T-helper 17 cell (primary cell): ENCODE results near the gene SLC26A1. TPM values are rescaled to one million over a fixed set of nuclear protein-coding genes. Genes with fewer than 3 reads are reported as not detected.
A peak's percentile ranks its signal among the peaks of the same experiment; 100 is the strongest.

Experiments used
- ATAC-seq: fragments of 150-1000 bp; cut with Tn5 transposase; 2 replicates; pipeline ENCODE4 v1.10.0; 2021; ENCODE audit warnings: mild to moderate bottlenecking, moderate library complexity
- DNase-seq, 3 donors: peaks; one replicate each; pipeline versions ENCODE4 v3.0.0 to v3.0.0-alpha.2; 2020 to 2021
- H3K9me3 ChIP-seq: one replicate; pipeline ENCODE4 v1.7.0; 2013; ENCODE audit warnings: low read length, mild to moderate bottlenecking; ENCODE audit not compliant: control insufficient read depth, poor library complexity, severe bottlenecking
- H3K27ac Mint-ChIP-seq: one replicate; pipeline ENCODE4 v1.8.0; 2022; ENCODE audit warnings: mild to moderate bottlenecking, moderate library complexity, mixed read lengths
- H3K27me3 Mint-ChIP-seq: one replicate; pipeline ENCODE4 v1.8.0; 2022; ENCODE audit warnings: mixed read lengths
- H3K36me3 Mint-ChIP-seq: one replicate; pipeline ENCODE4 v1.8.0; 2022; ENCODE audit warnings: low read depth, mixed read lengths
- H3K4me1 Mint-ChIP-seq: one replicate; pipeline ENCODE4 v1.8.0; 2022; ENCODE audit warnings: mild to moderate bottlenecking, mixed read lengths
- H3K4me3 Mint-ChIP-seq: one replicate; pipeline ENCODE4 v1.8.0; 2022; ENCODE audit warnings: mild to moderate bottlenecking, moderate library complexity, mixed read lengths
- total RNA-seq, 4 donors: library from RNA in 2 of 4; stranded (reverse) in 2 of 4; gene quantifications; one replicate each; pipeline ENCODE4 v1.2.3 and lab custom pipeline; 2022 to 2026

SLC26A1 gene
- total RNA-seq, 2 donors from 2014 or later, result 0.21 TPM; not detected in 1

DNA sequence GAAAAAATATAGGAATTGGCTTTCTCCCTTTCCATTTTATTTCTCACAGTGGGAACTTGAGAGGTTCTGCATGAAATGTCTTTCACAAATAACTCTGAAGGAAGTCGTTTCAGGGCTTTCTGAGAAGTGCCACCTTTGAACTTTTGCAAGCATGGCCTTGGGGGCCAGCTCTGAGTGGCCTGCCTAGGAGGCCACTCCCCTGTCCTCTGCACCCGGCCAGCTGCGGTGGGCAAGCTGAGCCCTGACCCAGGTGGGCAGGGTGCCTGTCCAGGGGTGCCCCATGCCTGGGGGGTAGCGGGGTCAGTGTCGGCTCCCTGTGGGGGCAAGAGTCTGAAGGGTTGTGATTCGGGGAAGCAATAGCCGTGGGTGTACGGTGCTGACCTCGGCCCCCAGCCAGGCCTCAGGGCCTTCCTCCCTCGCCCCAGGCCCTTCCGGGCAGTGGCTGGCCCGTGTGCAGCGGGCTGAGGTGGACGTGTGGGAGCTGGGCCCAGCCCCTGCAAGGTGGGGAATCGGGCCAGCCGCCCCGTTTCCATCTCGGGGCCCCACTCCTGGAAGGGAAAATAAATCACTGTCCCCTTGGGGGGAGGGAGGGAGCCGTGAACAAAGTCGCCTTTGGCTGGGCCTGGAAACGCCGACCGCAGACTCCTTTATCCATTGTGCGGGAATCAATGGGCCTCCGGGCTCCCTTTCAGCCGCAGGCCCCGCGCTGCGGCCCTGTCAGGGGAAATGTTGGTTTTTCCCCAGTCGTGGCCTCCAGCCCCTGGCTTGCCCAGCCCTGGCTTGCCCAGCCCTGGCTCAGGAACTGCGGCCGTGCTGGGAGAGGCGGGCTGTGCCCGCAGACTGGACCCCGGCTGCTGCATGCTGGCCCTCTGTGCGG lies 21.3 kb upstream of the SLC26A1 start:
- ATAC-seq, result no peak
- H3K4me3 Mint-ChIP-seq, result no peak overlapping the region
- H3K36me3 Mint-ChIP-seq, result no peaks in the 10 kb centered on the region
- H3K27me3 Mint-ChIP-seq, result no peaks in the 10 kb centered on the region
- H3K4me1 Mint-ChIP-seq, result peaks cover 12% of the 10 kb centered on the region
- H3K27ac Mint-ChIP-seq, result no peak overlapping the region
- no peak for DNase-seq
- no peaks in the 10 kb centered on the region for H3K9me3 ChIP-seq

- H3K4me1 Mint-ChIP-seq, result peaks cover 13% of the 10 kb centered on the region
- ATAC-seq (no peak), DNase-seq (no peak)
- no peak overlapping the region for H3K27ac Mint-ChIP-seq
- H3K36me3 Mint-ChIP-seq, result no peaks in the 10 kb centered on the region
- H3K27me3 Mint-ChIP-seq, result peaks cover 5% of the 10 kb centered on the region
- H3K4me3 Mint-ChIP-seq, result peak overlapping the region; percentile 33
- H3K9me3 ChIP-seq, result no peaks in the 10 kb centered on the region
Measured at GRCh38 chr4:1013225-1014073, 20.2 kb upstream of the SLC26A1 start.

- ATAC-seq (no peak), DNase-seq (peak in 2 of 3 donors; percentile 26 to 29)
- Mint-ChIP-seq H3K36me3 (no peaks in the 10 kb centered on the region), H3K27ac (no peak overlapping the region), H3K4me3 (peak overlapping the region; percentile 77), H3K27me3 (peaks cover 16% of the 10 kb centered on the region), H3K4me1 (peaks cover 10% of the 10 kb centered on the region)
- H3K9me3 ChIP-seq, result no peaks in the 10 kb centered on the region
Measured at GRCh38 chr4:1012034-1012739, 19.0 kb upstream of the SLC26A1 start.

DNA sequence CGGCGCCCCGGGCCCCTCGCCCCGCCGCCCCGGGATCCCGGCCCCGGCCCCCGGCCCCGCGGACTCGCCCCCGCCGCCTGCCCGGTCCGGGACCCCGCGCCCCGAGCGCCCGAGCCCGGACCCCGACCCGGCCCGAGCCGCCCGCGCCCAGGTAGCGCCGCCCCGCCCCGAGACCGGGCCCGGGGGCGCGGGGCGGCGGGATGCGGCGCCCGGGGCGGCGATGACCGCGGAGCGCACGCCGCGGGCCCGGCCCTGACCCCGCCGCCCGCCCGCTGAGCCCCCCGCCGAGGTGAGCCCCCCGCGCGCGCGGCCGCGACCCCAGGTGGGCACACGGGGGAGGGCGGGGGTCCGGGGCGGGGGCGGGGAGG lies 18.4 kb upstream of the SLC26A1 start:
- H3K9me3 ChIP-seq, result no peaks in the 10 kb centered on the region
- DNase-seq (no peak), ATAC-seq (no peak)
- peaks cover 19% of the 10 kb centered on the region for H3K27me3 Mint-ChIP-seq
- peaks cover 10% of the 10 kb centered on the region for H3K4me1 Mint-ChIP-seq
- no peaks in the 10 kb centered on the region for H3K36me3 Mint-ChIP-seq
- H3K4me3 Mint-ChIP-seq, result peak overlapping the region; percentile 96
- no peak overlapping the region for H3K27ac Mint-ChIP-seq

DNA sequence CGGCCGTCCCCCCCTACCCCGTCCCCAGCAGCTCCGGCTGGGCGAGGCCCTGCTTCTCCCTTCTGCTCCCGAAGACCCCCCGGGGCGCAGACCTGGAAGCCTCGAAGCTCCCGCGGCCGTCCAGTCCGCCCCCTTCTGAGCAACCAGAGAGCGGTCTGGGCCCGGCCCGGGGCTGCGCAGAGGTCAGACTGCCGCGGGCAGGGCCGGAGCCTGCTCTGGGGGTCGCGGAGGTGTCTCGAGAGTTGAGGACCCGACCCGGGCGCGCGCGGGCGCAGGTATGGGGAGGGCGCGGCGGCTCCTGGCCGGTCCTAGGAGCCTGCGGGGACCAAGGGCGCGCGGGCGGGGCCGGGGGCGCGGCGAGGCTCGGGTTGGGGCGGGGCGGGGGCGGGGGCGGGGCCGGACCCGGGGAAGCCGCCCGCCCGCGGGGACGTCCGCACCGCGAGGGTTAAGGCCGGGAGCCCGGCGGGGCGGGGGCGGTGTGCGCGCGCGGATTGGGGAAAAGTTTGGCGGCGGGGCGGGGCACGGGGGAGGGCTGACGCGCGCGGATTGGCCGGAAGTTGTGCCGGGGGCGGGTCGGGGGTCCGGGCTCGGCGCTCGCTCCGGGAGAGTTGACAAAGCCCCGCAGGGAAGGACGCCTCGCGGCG lies 17.9 kb upstream of the SLC26A1 start, which contains the start of gene FGFRL1:
FGFRL1 (plus strand) TSS at position 605 of the 644 bp plus-strand sequence. CDS start 860 bp downstream, outside the sequence.
- Mint-ChIP-seq H3K27me3 (peaks cover 22% of the 10 kb centered on the region), H3K4me3 (peak within 1 kb of the TSS; percentile 96), H3K36me3 (peaks cover 2% of the 10 kb centered on the region), H3K27ac (peak within 1 kb of the TSS; percentile 86), H3K4me1 (peaks cover 8% of the 10 kb centered on the region)
- ATAC-seq (peak; percentile 74), DNase-seq (peak; percentile 90 to 94 (median 90))
- H3K9me3 ChIP-seq, result no peaks in the 10 kb centered on the region

DNA sequence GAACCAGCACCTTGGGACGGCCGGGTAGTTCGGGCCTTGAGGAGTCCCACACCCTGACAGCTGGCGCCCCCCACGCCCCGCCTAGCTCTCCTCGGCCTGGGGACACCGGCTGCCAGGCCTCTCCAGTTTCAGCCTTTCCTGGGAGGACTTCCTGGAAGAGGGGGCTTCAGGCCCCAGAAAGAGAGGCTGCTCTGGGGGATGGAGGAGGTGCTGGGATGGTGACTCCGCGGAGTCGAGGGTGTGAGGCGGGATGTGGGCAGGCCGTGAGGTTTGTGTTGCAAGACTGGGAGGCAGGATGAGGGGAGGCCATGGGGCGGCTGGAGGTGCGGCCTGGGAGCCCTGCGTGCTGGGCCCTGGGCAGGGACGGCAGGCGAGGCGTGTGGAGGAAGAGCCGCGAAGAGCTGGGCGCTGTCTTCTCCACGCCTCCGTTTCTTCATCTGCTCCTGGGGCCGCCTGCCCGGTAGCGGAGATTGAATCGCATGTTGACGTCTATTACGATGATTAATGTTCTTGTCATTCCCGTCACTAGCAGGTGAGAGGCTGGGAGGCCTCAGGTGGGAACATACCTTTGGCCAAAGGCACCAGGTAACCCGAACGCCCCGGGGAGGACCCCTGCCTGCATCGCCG lies 17.3 kb upstream of the SLC26A1 start:
- Mint-ChIP-seq H3K27ac (peak overlapping the region; percentile 86), H3K4me1 (peaks cover 8% of the 10 kb centered on the region), H3K36me3 (peaks cover 2% of the 10 kb centered on the region), H3K4me3 (peak overlapping the region; percentile 96), H3K27me3 (peaks cover 27% of the 10 kb centered on the region)
- ATAC-seq, result peak; percentile 38
- no peaks in the 10 kb centered on the region for H3K9me3 ChIP-seq
- DNase-seq, result peak; percentile 42 to 57 (median 44)

- Mint-ChIP-seq H3K4me1 (peaks cover 8% of the 10 kb centered on the region), H3K4me3 (peak overlapping the region; percentile 96), H3K27me3 (peaks cover 29% of the 10 kb centered on the region), H3K27ac (peak overlapping the region; percentile 86), H3K36me3 (peaks cover 2% of the 10 kb centered on the region)
- DNase-seq (peak; percentile 59 to 78 (median 70)), ATAC-seq (peak; percentile 55)
- H3K9me3 ChIP-seq, result no peaks in the 10 kb centered on the region
Measured at GRCh38 chr4:1009542-1010394, 16.6 kb upstream of the SLC26A1 start.

- no peak overlapping the region for H3K27ac Mint-ChIP-seq
Measured at GRCh38 chr4:1008840-1009541, 15.8 kb upstream of the SLC26A1 start.

GRCh38 chr4:1006856-1007255 lies 13.7 kb upstream of the SLC26A1 start:
- no peak for ATAC-seq
- no peak for DNase-seq
- no peak overlapping the region for H3K27ac Mint-ChIP-seq
- peaks cover 34% of the 10 kb centered on the region for H3K27me3 Mint-ChIP-seq
- peaks cover 2% of the 10 kb centered on the region for H3K36me3 Mint-ChIP-seq
- peaks cover 8% of the 10 kb centered on the region for H3K4me1 Mint-ChIP-seq
- H3K4me3 Mint-ChIP-seq, result no peak overlapping the region
- no peaks in the 10 kb centered on the region for H3K9me3 ChIP-seq

More at GRCh38 chr4:1008840-1009541, 15.8 kb upstream of the SLC26A1 start:
- H3K9me3 ChIP-seq, result no peaks in the 10 kb centered on the region
- peaks cover 2% of the 10 kb centered on the region for H3K36me3 Mint-ChIP-seq
- peaks cover 8% of the 10 kb centered on the region for H3K4me1 Mint-ChIP-seq
- peaks cover 34% of the 10 kb centered on the region for H3K27me3 Mint-ChIP-seq
- peak in 2 of 3 donors; percentile 27 to 32 for DNase-seq
- peak overlapping the region; percentile 87 for H3K4me3 Mint-ChIP-seq
- ATAC-seq, result no peak

DNA sequence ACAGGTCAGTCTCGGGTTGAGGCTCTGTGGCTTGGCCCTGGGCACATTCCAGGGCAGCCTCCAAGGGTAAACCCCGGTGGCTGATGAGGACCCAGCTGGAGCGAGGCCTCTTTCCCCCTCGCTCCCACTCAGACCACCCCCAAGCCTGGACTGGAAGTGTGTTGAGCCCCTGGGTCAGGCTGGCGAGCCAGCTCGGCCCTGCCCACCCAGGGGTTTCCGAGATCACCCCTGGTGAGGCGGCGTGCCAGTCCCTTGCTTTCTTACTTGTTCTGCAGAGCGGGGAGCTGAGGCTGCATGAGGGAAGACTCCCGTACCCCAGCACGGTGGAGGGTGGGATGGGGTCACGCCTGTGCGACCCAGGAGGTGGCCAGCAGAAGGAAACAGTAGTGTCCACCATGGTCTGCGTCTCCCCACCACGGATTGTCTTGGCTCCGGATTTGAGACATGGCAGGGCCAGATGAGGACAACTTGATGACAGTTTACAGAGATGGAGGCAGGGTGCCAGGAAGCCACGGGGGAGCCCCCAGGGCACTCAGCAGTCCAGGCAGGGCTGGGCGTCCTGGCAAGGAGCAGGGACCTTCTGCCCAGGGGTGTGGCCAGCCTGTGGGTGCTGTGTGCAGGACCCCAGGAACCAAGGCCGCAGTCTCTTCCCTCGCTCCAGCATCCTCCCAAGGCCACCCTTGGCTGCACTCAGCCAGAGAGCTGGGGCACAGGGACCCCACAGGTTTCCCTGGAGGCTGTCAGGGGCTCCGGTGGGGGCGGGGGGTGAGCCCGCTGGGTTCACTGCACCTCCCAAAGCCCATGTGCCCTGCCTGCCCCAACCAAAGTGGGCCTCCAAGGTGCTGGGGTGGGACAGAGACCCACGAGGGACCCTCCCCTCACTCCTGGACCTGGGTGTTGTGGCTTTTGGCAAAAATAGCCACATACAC lies 11.6 kb upstream of the SLC26A1 start:
- ATAC-seq (no peak), DNase-seq (no peak)
- H3K27me3 Mint-ChIP-seq, result peaks cover 34% of the 10 kb centered on the region
- H3K4me3 Mint-ChIP-seq, result peak overlapping the region; percentile 25
- H3K9me3 ChIP-seq, result no peaks in the 10 kb centered on the region
- no peak overlapping the region for H3K27ac Mint-ChIP-seq
- peaks cover 3% of the 10 kb centered on the region for H3K4me1 Mint-ChIP-seq
- H3K36me3 Mint-ChIP-seq, result peaks cover 2% of the 10 kb centered on the region
